NCI-H2171 (cell line): Measurements from ENCODE around the gene KCNH1.

Experiments used
- DNase-seq: peaks from one replicate; lab custom pipeline; 2025; lab: John Stamatoyannopoulos, UW

KCNH1 gene

GRCh38 chr1:210920716-210921694 is 212.9 kb downstream of the KCNH1 start:
- DNase-seq = no peak

DNA sequence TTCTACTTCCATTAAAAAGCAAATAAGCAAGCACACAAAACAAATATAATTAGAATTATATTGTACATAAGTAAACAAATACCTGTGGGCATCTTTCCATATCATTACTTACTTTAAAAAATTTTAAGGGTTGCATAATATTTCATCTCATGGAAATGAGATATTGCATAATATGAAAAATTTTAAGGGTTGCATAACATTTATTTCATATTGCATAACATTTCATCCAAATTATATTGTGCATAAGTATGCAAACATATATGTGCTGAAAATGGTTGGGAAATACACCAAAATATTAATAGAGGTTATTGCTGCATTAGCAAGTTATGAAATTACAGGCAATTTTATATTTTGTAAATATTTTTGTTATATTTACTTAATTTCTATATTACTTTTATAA is 213.7 kb downstream of the KCNH1 start:
- DNase-seq = no peak

- no peak for DNase-seq
Measured at GRCh38 chr1:210918893-210919292, 215.1 kb downstream of the KCNH1 start.

DNA sequence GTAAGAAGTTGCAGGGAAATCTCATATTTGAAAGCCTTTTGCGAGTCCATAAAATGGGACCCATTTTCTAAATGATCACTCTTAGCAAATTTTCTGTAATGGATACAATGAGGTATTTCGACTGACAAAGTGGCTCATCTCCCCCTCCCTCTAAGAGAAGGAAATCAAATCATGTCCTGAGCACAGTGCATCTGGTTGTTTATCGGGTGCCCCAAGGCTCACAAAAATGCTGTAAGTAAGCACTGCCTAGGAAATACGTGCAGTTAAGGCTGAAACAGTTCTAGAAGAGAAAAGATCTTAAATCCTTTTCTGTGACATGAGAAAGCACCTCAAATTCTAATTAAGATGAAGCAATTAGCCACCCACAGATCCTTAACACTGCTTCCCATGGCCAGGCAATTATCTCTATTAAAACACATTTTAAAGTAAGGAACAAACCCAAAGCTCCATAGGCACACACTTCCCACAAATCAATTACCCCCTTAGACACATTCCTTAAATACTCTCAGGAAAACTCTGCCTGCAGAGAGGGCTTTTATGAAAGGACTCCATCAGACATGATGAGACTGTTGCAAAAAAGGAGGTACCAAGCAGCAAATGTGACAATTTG is 216.3 kb downstream of the KCNH1 start:
- DNase-seq = no peak

DNA sequence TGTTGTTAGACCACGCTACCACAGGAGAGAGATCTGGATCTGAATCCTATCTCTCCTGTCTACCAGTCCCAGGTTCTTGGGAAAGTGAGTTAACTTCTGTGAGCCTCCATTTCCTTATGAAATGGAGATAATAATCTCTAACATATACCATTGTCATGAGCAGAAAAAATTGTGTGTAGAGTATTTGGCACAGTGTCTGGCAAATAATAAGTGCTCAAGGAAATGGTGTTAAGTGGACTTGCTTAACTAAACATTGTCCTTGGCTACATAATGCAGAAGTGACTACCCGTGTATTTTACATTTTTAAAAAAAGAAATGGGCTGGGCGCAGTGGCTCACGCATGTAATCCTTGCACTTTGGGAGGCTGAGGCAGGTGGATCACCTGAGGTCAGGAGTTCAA is 217.4 kb downstream of the KCNH1 start:
- DNase-seq = no peak

GRCh38 chr1:210915890-210916507 is 217.9 kb downstream of the KCNH1 start:
- DNase-seq = no peak

GRCh38 chr1:210912752-210913151 is 221.2 kb downstream of the KCNH1 start:
- DNase-seq = no peak

- no peak for DNase-seq
Measured at GRCh38 chr1:210910020-210910575, 223.8 kb downstream of the KCNH1 start.

- no peak for DNase-seq
Measured at GRCh38 chr1:210908791-210909190, 225.2 kb downstream of the KCNH1 start.

GRCh38 chr1:210908257-210908656 is 225.7 kb downstream of the KCNH1 start:
- peak; percentile 80 for DNase-seq

- DNase-seq = no peak
Measured at GRCh38 chr1:210907251-210907805, 226.6 kb downstream of the KCNH1 start.

DNA sequence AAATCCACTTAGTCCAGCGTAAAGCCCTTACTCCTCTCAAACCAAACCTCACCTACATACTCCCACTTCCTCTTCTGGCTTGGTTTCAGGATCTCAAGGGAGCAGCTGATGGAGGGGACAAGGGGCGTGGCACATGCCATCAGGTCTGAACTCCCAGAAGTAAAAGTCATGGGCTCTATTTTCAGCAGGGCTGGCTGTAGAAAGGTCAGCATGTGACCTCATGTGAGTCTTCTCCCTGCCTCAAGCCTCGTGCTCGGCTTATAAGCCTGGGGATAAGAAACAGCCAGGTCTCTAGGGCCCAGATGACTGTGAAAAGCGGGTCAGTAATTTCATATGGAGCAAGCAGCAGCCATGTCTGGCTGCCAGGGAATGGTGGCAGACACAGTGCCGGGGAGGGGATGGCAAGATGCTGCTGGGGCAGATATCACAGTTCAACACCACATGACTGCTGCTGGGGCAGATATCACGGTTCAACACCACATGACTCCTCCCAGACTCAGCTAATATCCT is 227.9 kb downstream of the KCNH1 start:
- no peak for DNase-seq

DNA sequence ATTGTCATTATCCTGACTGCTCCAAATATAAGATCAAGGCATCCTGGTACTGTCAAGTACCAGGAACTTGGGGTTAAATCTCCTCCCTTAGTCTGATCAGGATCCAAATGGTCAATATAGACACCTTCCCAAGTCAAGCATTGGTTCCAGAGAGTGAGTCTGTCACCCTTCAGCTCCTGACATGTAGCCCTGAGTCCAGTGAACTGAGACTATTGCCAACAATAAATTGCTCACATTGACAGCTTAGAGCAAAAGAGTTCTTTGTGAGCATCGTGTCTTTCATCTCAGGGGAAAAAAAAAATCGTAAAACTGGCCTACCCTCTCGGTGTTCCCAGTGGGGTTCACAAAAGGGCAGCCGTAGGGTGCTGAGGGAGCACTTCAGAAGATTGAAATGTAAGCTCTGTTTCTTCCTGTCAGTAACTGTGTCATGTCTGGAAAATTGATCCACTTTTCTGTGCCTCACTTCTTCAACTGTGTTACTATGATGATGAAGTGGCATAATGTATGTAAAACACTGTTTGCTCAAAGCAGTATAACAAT is 228.5 kb downstream of the KCNH1 start:
- DNase-seq = no peak

GRCh38 chr1:210901981-210902770 is 231.8 kb downstream of the KCNH1 start:
- DNase-seq = no peak

- no peak for DNase-seq
Measured at GRCh38 chr1:210900820-210901219, 233.1 kb downstream of the KCNH1 start.

GRCh38 chr1:210900079-210900478 is 233.9 kb downstream of the KCNH1 start:
- no peak for DNase-seq

DNA sequence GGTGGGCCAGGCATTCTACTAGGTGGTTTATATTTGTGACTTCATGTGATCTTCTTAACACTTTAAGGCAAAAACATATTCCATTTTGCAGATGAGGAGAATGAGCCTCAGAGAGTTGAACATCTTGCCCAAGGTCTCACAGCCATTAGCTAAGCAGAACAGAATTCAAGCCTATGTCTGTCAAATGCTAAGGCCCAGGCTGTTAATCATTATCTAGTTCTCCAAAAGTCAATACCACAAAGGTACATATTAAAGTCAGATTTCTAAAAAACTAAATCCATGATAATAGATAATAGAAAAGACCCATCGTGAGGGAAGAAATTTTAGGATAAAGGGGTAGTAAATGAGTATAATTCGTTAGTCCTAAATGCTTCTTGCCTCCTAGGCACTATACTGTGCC is 234.3 kb downstream of the KCNH1 start:
- no peak for DNase-seq

GRCh38 chr1:210898473-210898872 is 235.5 kb downstream of the KCNH1 start:
- no peak for DNase-seq

DNA sequence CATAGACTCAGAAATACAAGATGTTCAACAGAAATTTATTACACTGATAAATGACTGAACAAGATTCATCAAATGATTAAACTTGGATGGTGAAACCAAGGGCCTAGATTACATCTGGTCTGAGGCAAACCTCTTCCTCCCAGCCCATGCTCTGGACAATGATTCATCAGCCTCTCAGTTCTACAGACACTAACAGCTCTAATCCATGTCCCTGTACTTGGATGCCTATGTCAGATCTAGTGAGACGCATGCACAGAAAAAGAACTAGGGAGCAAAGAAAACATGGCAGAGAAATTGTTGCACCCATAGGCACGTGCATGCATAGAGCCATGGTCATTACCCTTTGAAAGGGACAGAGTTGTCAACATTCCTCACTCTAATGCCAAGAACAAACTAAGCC is 250.1 kb downstream of the KCNH1 start:
- no peak for DNase-seq

- no peak for DNase-seq
Measured at GRCh38 chr1:210882414-210883221, 251.3 kb downstream of the KCNH1 start.
